ENCODE results near the gene ATG9A.
"Not testable (repeated sequence)": the region's sequence is repeated elsewhere in the genome, so short reads cannot be mapped to it uniquely, and the experiment has no call there.

ATG9A gene

GRCh38 chr2:219205981-219206327, 23.5 kb downstream of the ATG9A start:
- DNase-seq (ENCODE audit: low read depth in 2 of 2): no peak

DNA sequence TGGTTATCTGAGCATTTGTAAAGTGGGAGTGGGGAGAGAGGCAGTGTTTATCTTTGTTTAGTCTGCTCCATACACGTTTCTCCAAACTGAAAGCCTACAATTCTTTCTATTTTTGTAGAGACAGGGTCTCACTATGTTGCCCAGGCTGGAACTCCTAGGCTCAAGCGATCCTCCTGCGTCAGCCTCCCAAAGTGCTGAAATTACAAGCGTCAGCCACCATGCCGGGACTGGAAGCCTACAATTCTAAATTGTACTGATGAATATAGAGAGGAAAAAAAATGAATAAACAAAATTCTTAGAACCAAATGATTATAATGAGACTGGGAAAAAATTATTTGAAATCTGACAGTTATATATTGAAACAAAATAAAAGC, 24.3 kb downstream of the ATG9A start:
- DNase-seq (ENCODE audit: low read depth in 2 of 2): no peak

GRCh38 chr2:219204425-219205164, 24.8 kb downstream of the ATG9A start:
- no peak for DNase-seq (ENCODE audit: low read depth in 2 of 2)

DNA sequence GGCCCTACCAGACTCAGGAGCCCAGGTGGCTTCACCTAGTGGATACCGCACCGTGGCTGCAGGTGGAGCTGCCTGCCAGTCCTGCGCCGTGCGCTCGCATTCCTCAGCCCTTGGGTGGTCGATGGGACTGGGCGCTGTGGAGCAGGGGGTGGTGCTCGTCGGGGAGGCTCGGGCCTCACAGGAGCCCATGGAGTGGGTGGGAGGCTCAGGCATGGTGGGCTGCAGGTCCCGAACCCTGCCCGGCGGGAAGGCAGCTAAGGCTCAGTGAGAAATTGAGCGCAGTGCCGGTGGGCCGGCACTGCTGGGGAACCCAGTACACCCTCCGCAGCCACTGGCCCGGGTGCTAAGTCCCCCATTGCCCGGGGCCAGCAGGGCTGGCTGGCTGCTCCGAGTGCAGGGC, 28.1 kb downstream of the ATG9A start:
- DNase-seq (ENCODE audit: low read depth in 2 of 2): not testable (repeated sequence)

DNA sequence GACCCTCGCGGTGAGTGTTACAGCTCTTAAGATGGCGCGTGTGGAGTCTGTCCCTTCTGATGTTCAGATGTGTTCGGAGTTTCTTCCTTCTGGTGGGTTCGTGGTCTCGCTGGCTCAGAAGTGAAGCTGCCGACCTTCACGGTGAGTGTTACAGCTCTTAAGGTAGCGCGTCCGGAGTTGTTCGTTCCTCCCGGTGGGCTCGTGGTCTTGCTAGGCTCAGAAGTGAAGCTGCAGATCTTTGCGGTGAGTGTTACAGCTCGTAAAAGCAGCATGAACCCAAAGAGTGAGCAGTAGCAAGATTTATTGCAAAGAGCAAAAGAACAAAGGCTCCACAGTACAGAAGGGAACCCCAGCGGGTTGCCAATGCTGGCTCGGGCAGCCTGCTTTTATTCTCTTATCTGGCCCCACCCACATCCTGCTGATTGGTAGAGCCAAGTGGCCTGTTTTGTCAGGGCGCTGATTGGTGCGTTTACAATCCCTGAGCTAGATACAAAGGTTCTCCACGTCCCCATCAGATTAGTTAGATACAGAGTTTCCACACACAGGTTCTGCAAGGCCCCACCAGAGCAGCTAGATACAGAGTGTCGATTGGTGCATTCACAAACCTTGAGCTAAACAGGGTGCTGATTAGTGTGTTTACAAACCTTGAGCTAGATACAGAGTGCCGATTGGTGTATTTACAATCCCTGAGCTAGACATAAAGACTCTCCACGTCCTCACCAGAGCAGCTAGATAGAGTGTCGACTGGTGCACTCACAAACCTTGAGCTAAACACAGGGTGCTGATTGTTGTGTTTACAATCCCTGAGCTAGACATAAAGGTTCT, 28.7 kb downstream of the ATG9A start:
- not testable (repeated sequence) for DNase-seq (ENCODE audit: low read depth in 2 of 2)

DNA sequence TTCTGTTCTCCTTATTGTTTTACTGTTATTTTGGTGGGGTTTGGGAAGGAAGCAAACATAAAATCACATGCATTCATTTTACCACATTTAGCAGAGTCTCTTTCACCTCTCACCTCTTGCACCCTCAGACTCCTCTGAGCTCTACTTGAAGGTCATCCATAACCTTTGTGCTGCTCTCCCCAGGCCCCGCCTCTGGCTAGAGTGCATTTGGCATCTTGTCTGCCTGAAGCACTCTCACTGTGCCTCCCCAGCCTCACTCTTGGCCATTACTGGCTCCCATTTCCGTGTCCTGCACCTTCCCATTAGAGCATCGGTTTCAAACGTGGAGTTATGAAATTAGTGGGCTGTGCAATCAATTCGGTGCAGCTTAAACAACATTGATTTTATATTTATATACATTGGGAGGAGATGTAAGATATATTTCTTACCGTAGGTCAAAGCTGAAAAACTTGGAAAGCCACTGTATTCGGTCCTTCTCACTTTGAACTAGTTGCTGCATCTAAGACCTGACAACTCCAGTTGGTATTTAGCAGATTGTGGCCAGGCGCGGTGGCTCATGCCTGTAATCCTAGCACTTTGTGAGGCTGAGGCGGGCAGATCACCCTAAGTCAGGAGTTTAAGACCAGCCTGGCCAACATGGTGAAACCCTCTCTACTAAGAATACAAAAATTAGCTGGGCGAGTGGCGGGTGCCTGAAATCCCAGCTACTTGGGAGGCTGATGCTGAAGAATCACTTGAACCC, 29.8 kb downstream of the ATG9A start:
- no peak for DNase-seq (ENCODE audit: low read depth in 2 of 2)

DNA sequence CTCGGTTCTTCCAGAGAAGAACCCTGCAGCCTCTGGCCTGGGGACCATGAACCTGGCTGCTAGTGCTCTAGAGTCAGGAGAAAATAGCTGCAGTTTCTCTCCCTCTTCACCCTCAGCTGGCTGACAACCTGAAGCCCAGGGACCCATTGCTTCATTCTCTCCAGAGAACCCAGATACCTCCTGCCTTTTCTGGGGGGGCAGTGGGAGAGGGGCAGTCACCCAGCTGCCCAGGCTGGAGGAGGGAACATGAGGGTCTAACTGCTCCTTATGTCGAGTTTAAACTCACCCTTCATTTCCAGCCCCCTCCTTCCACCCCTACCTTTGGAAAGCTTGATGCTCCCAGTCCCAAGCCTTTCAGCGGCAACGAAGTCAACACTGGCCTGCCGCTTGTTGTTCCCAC, 30.5 kb downstream of the ATG9A start:
- DNase-seq (ENCODE audit: low read depth in 2 of 2): no peak

GRCh38 chr2:219197388-219197787, 32.0 kb downstream of the ATG9A start:
- DNase-seq (ENCODE audit: low read depth in 2 of 2): no peak

GRCh38 chr2:219186754-219187456, 42.5 kb downstream of the ATG9A start:
- DNase-seq (ENCODE audit: low read depth in 2 of 2): no peak

GRCh38 chr2:219184121-219184520, 45.3 kb downstream of the ATG9A start:
- no peak for DNase-seq (ENCODE audit: low read depth in 2 of 2)

GRCh38 chr2:219183151-219183772, 46.2 kb downstream of the ATG9A start:
- DNase-seq (ENCODE audit: low read depth in 2 of 2): no peak

DNA sequence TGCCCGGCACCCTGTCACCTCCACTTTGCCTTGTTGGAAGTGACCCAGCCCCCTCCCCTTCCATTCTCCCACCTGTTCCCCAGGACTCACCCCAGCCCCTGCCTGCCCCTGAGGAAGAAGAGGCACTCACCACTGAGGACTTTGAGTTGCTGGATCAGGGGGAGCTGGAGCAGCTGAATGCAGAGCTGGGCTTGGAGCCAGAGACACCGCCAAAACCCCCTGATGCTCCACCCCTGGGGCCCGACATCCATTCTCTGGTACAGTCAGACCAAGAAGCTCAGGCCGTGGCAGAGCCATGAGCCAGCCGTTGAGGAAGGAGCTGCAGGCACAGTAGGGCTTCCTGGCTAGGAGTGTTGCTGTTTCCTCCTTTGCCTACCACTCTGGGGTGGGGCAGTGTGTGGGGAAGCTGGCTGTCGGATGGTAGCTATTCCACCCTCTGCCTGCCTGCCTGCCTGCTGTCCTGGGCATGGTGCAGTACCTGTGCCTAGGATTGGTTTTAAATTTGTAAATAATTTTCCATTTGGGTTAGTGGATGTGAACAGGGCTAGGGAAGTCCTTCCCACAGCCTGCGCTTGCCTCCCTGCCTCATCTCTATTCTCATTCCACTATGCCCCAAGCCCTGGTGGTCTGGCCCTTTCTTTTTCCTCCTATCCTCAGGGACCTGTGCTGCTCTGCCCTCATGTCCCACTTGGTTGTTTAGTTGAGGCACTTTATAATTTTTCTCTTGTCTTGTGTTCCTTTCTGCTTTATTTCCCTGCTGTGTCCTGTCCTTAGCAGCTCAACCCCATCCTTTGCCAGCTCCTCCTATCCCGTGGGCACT, 46.9 kb downstream of the ATG9A start:
- DNase-seq (ENCODE audit: low read depth in 2 of 2): no peak

DNA sequence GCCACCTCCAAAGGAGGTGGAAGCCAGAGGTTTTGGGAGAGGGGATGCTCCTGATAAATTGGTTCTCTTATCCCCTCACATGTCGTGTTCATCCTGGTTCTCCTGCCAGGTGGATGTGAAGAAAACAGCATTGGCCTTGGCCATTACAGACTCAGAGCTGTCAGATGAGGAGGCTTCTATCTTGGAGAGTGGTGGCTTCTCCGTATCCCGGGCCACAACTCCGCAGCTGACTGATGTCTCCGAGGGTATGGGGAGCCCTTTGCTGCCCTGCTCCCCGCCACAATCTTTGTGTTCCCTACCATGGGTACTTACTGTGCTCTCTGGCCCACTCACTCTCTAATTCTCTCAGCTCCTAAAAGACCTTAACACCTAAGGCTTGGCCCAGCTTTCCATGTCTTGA, 47.9 kb downstream of the ATG9A start:
- DNase-seq (ENCODE audit: low read depth in 2 of 2): no peak

DNA sequence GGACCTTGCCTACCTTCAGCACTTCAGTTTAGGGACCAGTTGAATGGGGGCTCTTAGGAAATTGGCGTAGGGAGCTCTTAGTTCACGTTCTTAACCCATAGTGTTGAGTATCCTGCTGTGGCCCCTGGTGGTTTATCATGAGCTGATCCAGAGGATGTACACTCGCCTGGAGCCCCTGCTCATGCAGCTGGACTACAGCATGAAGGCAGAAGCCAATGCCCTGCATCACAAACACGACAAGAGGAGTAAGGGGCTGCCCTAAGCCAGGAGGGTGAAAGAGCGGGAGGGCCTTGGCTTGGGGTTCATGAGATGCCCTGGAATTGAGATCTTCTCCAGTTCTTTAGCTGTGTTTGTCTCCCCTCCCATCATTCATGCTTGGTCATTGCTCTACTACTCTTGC, 48.5 kb downstream of the ATG9A start:
- no peak for DNase-seq (ENCODE audit: low read depth in 2 of 2)

GRCh38 chr2:219179601-219180465, 49.6 kb downstream of the ATG9A start:
- no peak for DNase-seq (ENCODE audit: low read depth in 2 of 2)

GRCh38 chr2:219178377-219179175, 50.9 kb downstream of the ATG9A start:
- no peak for DNase-seq (ENCODE audit: low read depth in 2 of 2)

DNA sequence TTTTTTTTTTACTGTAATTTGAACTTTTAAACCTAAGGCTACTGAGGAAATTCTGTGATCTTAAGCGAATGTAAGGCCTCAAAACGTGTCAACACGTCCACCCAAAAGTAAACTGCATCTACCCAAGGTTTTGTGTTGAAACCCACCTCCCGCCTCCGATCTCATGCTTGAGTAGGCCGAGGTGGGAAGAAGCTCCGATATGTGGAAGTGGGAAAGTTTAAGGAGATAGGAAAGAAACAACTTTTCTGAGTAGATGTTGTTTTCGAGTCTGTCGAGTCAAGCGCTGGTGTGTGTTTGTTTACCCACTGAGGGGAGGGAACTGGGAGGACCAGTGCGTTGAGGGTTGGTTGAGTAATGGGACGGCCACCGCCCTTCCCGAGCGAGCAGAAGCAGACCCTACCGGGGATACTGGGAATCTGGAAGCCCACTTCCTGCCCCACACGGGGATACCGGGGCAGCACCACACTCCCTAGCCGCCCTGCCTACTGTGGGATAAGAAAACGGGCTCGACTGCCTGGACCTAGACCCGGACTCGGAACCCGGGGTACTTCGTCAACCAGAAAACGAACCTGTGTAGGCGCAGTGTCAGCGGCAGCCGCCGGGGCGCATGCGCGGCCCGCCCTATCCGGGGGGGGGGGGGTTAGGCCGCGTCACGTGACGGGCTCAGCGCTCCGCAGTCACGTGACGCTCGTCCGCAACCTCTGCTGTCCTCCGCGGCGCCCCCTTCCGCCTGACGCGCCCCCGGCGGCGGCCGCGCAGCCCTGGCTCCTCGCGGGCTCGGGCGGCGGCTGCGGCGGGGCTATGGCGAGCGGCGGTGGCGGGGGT, 51.7 kb downstream of the ATG9A start, which contains the start of gene RETREG2:
RETREG2 (plus strand) TSS at position 724 of the 825 bp plus-strand sequence; CDS start at position 802, 78 bp downstream.
- DNase-seq (ENCODE audit: low read depth in 2 of 2): peak; percentile 54 to 72

Data from stimulated activated CD8-positive, alpha-beta memory T cell treated with anti-CD3 and anti-CD28 coated beads, Interleukin-15, amount 100 ng/mL, for 4 hours (primary cell).